Caki2 (cell line): ENCODE measurements around the gene CDH24. TPM values are rescaled to one million over a fixed set of nuclear protein-coding genes. Genes with fewer than 3 reads are reported as not detected.

Experiments
- DNase-seq: peaks from one replicate; pipeline ENCODE4 v3.0.0-alpha.2; 2015; ENCODE audit warnings: low read depth
- in situ Hi-C: cut with HindIII; loops from 2 replicates; pipeline ENCODE4 v1.10.0; 2016; ENCODE audit warnings: low sequenced_read_pairs, low pct_unique_long_range_greater_than_20kb, mixed read lengths
- total RNA-seq: library from RNA; depleted of rRNA; stranded (reverse); fragments of >200 nt; shearing (Covaris generic); gene quantifications from 2 replicates; pipeline ENCODE4 v1.2.3, GENCODE V29; 2014; ENCODE audit warnings: low replicate concordance; rRNA removed

The CDH24 gene
- total RNA-seq: 7.6 and 9.5 TPM in 2 replicates

GRCh38 chr14:23056956-23057756 lies at the start of gene CDH24:
CDH24 (minus strand) TSS chr14:23057520; CDS start chr14:23055733, 1,787 bp downstream.
- peak; percentile 70 for DNase-seq
- in situ Hi-C loops: no loop called here

GRCh38 chr14:23106747-23107045 lies 49.4 kb upstream of the CDH24 start:
- in situ Hi-C loops: no loop called here
- DNase-seq: no peak

- in situ Hi-C loops: no loop called here
- DNase-seq: no peak
Measured at GRCh38 chr14:23105348-23105824, 48.1 kb upstream of the CDH24 start.

GRCh38 chr14:23104591-23105347 lies 47.4 kb upstream of the CDH24 start, which contains the start of gene CIROP:
CIROP (minus strand) TSS chr14:23104989; CDS start chr14:23104920, 69 bp downstream.
- in situ Hi-C loops: no loop called here
- no peak for DNase-seq

- no peak for DNase-seq
- in situ Hi-C loops: no loop called here
Measured at GRCh38 chr14:23104070-23104590, 46.8 kb upstream of the CDH24 start.

- no peak for DNase-seq
- in situ Hi-C loops: no loop called here
Measured at GRCh38 chr14:23103581-23103980, 46.3 kb upstream of the CDH24 start.

- in situ Hi-C loops: no loop called here
- no peak for DNase-seq
Measured at GRCh38 chr14:23102801-23103200, 45.5 kb upstream of the CDH24 start.

- DNase-seq: no peak
- in situ Hi-C loops: no loop called here
Measured at GRCh38 chr14:23101986-23102625, 44.8 kb upstream of the CDH24 start.

- in situ Hi-C loops: no loop called here
- DNase-seq: no peak
Measured at GRCh38 chr14:23101213-23101970, 44.1 kb upstream of the CDH24 start.

- no peak for DNase-seq
- in situ Hi-C loops: no loop called here
Measured at GRCh38 chr14:23099212-23099861, 42.0 kb upstream of the CDH24 start.

GRCh38 chr14:23097786-23098185 lies 40.5 kb upstream of the CDH24 start:
- in situ Hi-C loops: no loop called here
- DNase-seq: no peak

GRCh38 chr14:23095196-23096108 lies 38.1 kb upstream of the CDH24 start, which contains the start of gene C14orf119:
C14orf119 (plus strand) TSS chr14:23095505; CDS start chr14:23097659, 2,154 bp downstream.
- DNase-seq: peak; percentile 98
- in situ Hi-C loops: no loop called here

GRCh38 chr14:23094666-23095195 lies 37.4 kb upstream of the CDH24 start, which contains the start of gene ACIN1:
ACIN1 (minus strand) TSS chr14:23095136; CDS start chr14:23095112, 24 bp downstream.
- no peak for DNase-seq
- in situ Hi-C loops: no loop called here

- no peak for DNase-seq
- in situ Hi-C loops: no loop called here
Measured at GRCh38 chr14:23093991-23094665, 36.8 kb upstream of the CDH24 start.

- in situ Hi-C loops: no loop called here
- no peak for DNase-seq
Measured at GRCh38 chr14:23093526-23093925, 36.2 kb upstream of the CDH24 start.

- in situ Hi-C loops: no loop called here
Measured at GRCh38 chr14:23093104-23093503, 35.8 kb upstream of the CDH24 start.

More at GRCh38 chr14:23093104-23093503, 35.8 kb upstream of the CDH24 start:
- no peak for DNase-seq
